HT-29 (cell line): ENCODE results near the gene CHIC2. TPM values are rescaled to one million over a fixed set of nuclear protein-coding genes. Genes with fewer than 3 reads are reported as not detected.
"Not testable (repeated sequence)": the region's sequence is repeated elsewhere in the genome, so short reads cannot be mapped to it uniquely, and the experiment has no call there.

Source experiments
- DNase-seq: peaks from one replicate; pipeline ENCODE4 v3.0.0-alpha.2; 2015; ENCODE audit warnings: low spot score
- total RNA-seq: library from RNA; depleted of rRNA; stranded (reverse); fragments of >200 nt; shearing (Covaris generic); gene quantifications from 2 replicates; pipeline ENCODE4 v1.2.3, GENCODE V29; 2014; rRNA removed

Gene CHIC2
- total RNA-seq, result 15.2 and 15.5 TPM in 2 replicates

DNA sequence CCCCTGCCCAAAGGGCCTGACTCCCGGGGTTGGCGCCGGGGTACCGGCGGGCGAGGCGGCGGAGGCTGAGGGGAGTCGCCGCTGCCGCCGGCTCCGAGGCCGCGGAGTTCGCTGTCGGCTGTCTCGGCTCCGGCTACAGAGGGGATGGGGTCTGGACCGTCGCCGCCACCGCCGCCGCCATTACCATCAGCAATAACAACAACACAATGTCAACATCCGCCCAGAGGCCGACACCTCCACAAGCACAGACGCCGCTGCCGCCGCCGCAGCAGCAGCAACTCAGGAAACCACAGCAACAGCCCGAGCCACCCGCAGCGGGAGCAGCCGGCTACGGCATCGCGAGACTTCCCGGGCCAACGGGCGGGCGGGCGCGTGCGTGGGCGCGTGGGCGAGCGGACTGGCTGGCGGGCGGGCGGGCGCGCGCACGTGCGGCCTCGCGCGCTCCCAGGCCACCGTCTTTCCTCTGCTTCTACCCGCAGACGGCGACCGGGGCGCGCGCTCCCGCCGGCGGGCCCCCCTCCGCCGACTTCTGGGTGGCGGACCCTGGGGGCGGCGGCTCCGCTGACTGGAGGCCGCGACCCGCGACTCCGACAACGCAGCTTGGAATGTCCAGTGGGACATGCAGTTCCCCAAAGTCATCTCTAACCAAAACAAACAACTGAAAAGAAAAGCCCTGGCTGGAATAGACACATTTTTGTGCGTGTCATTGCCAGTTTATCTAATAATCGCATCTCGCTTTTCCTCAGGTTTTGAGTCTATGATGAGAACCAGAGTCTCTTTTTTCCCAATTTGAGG is at the start of gene CHIC2:
Gene CHIC2 (minus strand): TSS at position 289 of the 795 bp plus-strand sequence. CDS start 305 bp downstream, outside the sequence.
- DNase-seq, result peak; percentile 87

- not testable (repeated sequence) for DNase-seq
These were observed 48.8 kb upstream of the CHIC2 start for GRCh38 chr4:54113206-54113605.

- DNase-seq, result no peak
These were observed 45.6 kb upstream of the CHIC2 start for GRCh38 chr4:54110019-54110416.

DNA sequence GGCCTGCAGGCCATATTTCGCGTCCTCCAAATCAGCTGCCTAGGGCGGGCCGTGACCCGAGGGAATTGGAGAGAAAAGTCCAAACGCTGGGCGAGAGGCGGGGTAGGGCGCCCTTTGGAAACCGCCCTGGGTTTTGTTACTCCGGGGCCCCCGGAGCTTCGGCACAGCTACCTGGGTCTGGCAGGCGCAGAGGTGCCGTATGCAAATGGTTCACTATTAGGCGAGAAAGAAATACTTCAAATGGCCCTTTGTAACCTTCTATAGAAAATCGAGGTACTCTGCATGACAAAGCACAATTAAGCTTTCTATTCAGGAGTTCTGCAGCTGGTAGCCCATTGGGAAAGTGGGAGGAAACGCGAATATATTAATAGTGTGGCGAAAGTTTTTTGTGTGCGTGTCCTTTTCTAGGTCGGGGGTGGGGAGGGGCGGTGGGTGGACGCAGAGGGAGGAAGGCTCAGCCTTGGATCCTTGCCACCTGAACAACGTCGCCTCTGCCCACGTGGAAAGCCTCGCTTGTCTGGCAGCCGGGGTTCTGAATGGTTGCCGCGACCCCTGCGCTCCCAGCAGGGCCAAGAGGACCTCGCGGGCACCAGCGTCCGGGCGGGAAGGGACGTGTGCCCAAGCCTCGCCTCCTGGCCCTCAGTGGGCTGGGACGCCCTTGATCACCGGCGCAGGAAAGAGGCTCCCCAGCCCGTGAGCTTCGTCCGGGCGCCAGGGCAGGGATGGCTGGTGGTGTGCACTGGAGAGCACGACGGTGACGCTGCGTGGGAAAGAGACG is 45.0 kb upstream of the CHIC2 start:
- no peak for DNase-seq

- no peak for DNase-seq
These were observed 43.7 kb upstream of the CHIC2 start for GRCh38 chr4:54107951-54108748.

GRCh38 chr4:54104907-54105306 is 40.5 kb upstream of the CHIC2 start:
- no peak for DNase-seq

DNA sequence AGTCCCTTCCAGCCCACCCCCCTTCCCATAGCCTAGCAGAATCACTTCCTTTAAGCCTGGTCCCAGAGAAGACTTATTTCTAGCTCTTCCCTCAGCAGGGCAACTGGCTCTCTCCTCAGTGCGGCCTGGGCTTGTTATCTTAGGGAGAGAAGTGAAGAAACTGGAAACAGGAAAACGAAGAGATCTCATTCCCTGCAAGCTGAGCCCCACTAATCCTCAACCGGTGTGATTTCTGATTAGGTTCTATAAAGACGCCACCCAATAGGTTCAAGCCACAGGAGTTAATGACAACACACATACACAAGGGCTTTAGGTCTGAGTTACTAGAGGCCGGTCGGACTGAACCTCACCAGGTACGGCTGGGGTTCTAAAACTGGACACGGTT is 38.8 kb upstream of the CHIC2 start:
- no peak for DNase-seq

GRCh38 chr4:54102531-54103106 is 38.2 kb upstream of the CHIC2 start:
- DNase-seq, result no peak

- DNase-seq, result no peak
These were observed 37.0 kb upstream of the CHIC2 start for GRCh38 chr4:54101190-54102041.

DNA sequence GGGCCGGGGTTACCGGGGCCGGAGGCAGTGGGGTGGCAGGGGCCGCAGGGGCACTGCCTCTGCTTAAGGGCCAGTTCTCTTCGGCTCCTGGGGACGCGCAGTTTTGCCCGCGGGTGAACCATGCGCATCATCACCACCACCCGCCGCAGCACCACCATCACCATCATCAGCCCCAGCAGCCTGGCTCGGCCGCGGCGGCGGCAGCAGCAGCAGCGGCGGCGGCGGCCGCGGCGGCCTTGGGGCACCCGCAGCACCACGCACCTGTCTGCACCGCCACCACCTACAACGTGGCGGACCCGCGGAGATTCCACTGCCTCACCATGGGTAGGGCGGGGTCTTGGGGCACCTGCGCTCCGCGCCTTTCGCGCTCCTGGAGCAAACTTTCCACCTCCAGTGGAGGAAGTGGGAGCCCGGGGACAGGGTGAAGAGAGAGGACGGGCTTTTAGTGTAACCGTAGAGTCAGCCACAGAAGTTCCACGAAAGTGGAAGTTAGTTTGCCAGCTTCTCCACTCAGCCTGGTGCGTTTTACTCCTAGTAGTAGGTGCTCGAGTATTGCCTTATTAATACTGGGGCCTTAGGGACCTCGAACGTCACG is 36.3 kb upstream of the CHIC2 start:
- no peak for DNase-seq

DNA sequence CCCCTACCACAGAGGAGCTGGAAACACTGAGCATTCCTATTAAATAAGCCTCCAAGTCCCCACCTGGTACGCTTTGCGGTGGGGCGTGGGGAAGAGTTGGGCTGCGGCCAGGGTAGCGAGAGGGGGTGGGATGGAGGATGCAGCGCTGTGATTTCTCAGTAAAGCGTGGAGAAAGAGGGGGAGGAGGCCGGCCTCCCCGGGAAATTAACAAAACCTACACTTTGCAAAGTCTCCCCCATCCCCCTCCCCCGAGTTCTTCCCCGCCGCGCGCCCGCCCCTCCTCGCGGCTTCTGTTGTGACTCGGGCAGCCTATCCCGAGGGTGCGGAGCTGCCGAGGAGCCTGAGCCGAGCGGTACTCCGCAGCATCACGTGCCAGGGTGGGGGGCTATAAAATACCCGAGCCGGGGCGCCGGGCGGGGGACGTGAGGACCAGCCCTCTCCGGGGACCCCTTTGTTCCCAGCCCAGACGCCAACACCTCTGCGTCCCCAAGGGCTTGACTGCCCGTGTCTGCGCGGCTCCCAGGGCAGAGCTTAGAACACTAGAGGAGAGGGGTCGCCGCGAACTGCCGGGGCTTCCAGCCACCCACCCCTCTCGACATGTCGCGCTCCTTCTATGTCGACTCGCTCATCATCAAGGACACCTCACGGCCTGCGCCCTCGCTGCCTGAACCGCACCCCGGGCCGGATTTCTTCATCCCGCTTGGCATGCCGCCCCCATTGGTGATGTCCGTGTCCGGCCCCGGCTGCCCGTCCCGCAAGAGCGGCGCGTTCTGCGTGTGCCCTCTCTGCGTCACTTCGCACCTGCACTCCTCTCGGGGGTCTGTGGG is 35.6 kb upstream of the CHIC2 start, which contains the start of gene GSX2:
Gene GSX2 (plus strand): TSS at position 416 of the 827 bp plus-strand sequence. CDS start 182 bp downstream, at position 598.
- no peak for DNase-seq

GRCh38 chr4:54099287-54099747 is 34.9 kb upstream of the CHIC2 start:
- no peak for DNase-seq

DNA sequence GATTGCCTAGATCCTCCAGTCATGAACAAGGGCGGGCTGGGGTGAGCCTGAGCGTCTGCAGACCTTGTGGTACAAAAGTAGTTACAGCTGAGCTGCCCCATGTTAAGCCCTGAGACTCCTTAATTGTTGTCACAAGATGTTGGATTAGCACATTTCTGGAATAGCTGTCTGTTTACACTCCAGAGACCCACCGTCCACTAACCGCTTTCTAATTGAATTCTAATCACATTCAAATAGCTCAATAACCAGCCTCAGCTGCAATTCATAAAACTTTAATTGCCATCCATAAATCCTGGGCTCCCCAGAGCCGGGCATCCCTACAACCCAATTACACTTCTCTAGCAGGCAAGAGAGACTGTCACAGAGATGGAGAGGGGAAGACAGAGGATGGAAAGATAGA is 34.0 kb upstream of the CHIC2 start:
- no peak for DNase-seq

- DNase-seq, result no peak
These were observed 32.7 kb upstream of the CHIC2 start for GRCh38 chr4:54097152-54097551.

- no peak for DNase-seq
These were observed 32.0 kb upstream of the CHIC2 start for GRCh38 chr4:54096295-54096962.

DNA sequence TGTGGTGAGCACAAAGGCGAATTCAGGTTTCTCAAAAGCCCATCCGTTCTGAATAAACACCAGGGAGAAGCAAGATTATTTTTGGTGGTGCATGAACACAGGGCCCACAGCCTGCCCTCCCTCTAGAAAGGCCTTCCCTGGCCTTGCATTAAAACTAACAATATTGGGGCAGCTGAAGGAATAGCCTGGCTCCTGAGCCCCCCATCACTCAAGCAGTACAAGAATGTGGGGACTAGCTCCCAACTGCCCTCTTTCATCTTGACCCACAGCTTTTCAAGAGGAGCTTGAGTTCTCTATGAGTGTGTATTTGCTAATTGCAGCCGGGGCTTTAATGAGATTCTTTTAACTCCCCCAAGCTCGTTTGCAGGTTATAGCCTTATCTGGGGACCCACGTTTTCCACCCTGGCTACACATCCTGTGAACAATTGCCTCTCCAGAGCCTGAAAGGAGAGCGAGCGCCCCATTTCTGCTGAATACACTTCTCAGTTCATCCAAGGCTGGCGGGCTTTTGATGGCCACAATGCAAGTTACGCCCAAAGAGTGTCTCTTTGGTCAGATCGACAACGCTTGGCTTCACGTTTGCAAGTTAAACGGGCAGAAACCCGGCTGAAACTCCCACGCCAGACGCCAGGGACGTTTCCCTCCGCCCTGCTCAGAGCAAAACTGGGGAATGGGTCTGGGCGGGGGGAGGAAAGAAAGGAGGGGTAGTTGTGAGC is 30.9 kb upstream of the CHIC2 start:
- no peak for DNase-seq

GRCh38 chr4:54094451-54094850 is 30.0 kb upstream of the CHIC2 start:
- DNase-seq, result no peak
